Non-pigmented ciliary epithelial cell (primary cell): ENCODE results near the gene TDG.
"Not testable (repeated sequence)": the region's sequence is repeated elsewhere in the genome, so short reads cannot be mapped to it uniquely, and the experiment has no call there.

ENCODE experiments used
- DNase-seq: peaks from one replicate; pipeline ENCODE4 v3.0.0-alpha.2; 2010; ENCODE audit warnings: low read depth

Gene TDG

DNA sequence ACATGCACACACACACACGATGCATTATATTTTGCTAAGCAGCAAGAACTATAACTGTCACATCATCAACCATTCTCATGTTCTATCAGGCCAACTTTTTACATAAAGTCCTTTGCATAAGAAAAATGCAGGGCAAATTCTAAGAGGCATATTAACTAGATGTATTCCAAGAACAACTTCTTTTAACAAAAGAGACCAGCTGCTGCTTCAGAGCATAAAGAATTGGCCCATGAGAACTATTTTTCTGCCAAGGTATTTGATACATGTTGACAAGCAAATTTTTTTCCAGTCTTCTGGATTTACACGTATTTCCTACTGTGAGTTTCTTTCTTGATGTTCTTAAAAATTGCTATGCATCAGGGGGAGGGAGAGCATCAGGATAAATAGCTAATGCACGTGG lies 57.1 kb downstream of the TDG start:
- no peak for DNase-seq

- DNase-seq, result no peak
Measured at GRCh38 chr12:104023710-104024109, 58.0 kb downstream of the TDG start.

DNA sequence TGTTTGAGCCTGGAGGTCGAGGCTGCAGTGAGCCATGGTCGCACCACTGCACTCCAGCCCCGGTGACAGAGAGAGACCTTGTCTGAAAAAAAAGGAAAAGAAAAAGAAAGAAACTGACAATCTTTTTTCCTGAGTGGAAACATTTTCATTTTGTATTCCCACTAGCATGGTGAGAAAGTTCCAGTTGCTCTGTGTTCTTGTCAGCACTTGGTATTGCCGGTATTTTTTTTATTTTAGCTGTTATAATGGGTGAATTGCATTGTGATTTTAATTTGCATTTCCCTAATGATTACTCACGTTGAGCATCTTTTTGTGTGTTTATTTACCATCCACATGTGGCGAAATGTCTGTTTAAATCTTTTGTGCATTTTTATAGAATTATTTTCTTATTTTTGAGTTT lies 58.7 kb downstream of the TDG start:
- DNase-seq, result no peak

DNA sequence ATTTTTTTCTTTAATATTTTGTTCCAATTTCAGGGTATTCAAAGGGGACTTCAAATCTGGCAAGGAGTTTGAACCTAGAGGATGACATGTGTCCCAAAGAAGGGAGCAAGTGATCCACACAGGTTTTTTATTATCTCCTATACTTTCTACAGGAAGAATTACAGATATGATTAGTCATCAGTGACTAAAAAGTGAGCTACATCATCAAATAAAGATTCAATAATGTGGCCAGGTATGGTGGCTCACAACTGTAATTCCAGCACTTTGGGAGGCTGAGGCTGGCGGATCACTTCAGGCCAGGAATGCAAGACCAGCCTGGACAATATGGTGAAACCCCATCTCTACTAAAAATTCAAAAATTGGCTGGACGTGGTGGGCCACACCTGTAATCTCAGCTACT lies 60.1 kb downstream of the TDG start:
- no peak for DNase-seq

DNA sequence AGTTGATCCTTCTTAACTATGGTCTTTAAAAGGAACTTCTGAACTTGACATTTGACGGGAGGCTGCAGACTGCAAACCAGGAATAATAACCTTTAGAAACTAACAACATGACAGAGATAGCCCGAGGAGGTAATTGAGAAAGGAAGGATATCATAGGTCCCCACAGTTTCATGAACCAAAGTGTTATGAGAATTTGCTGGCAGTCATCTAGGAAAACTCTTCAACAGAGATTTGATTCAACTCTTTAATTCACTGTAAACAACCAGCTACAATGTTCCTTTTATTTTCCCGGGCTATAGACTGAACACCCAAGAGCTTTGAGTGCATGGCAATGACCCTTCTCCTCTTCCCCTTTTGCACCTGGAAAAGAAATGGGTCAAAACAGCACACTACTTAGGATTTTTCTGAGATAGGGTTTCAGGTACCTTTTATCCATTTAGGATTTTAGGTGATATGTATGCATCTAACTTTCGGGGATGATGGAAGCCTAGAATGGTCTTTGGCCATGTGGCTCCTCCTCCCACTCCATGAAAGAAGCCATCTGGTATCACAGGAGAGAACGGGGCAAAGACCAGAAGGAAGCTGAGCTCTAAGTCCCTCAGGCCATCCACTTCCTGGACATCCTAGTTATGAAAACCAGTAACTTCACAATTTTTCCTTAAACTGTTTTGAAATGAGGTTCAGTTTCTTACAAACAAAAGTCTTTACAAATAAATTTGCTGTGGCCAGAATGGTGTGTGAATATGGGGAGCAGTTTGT lies 61.3 kb downstream of the TDG start:
- DNase-seq, result no peak

GRCh38 chr12:104030596-104030995 lies 64.9 kb downstream of the TDG start:
- not testable (repeated sequence) for DNase-seq

GRCh38 chr12:104036143-104036542 lies 70.5 kb downstream of the TDG start:
- not testable (repeated sequence) for DNase-seq
